Fibroblast of lung (primary cell): Measurements from ENCODE around the gene GH1. TPM values are rescaled to one million over a fixed set of nuclear protein-coding genes. Genes with fewer than 3 reads are reported as not detected.
"Not testable (repeated sequence)": the region's sequence is repeated elsewhere in the genome, so short reads cannot be mapped to it uniquely, and the experiment has no call there.

Source experiments
- DNase-seq, 2 donors: peaks; one replicate each; pipeline versions ENCODE4 v3.0.0 to v3.0.0-alpha.2; 2010; ENCODE audit warnings: low read depth in 2 of 2
- H2AFZ ChIP-seq: 2 replicates; pipeline ENCODE4 v1.5.1; 2012; ENCODE audit warnings: low read length, control low read depth, inconsistent platforms
- H3K27ac ChIP-seq: 2 replicates; pipeline ENCODE4 v1.5.1; 2011; ENCODE audit warnings: low read length, control low read depth; ENCODE audit not compliant: insufficient read depth
- H3K27me3 ChIP-seq: 2 replicates; pipeline ENCODE4 v1.5.1; 2011; ENCODE audit warnings: mild to moderate bottlenecking, low read length; ENCODE audit not compliant: control insufficient read depth, insufficient read depth
- H3K36me3 ChIP-seq: 2 replicates; pipeline ENCODE4 v1.5.1; 2011; ENCODE audit warnings: low read length; ENCODE audit not compliant: control insufficient read depth, insufficient read depth
- H3K4me1 ChIP-seq: 2 replicates; pipeline ENCODE4 v1.5.1; 2011; ENCODE audit warnings: low read length; ENCODE audit not compliant: control insufficient read depth, insufficient read depth; ENCODE audit errors: extremely low read depth
- H3K4me2 ChIP-seq: 2 replicates; pipeline ENCODE4 v1.5.1; 2011; ENCODE audit warnings: low read length, control low read depth; ENCODE audit not compliant: insufficient read depth; ENCODE audit errors: extremely low read depth
- H3K4me3 ChIP-seq, 4 experiments: fragments of 200-600 bp in 1 of 4; sonication (generic) in 1 of 4; replicated peaks in 1 of 4; 2 replicates each; pipeline ENCODE4 v1.5.1; 2011 to 2016; ENCODE audit warnings: low read length in 4 of 4, low read depth in 3 of 4, mild to moderate bottlenecking in 3 of 4, control low read depth in 2 of 4, inconsistent platforms in 1 of 4, mixed read lengths in 1 of 4; ENCODE audit not compliant: insufficient read depth in 1 of 4; ENCODE audit errors: control extremely low read depth in 1 of 4
- H3K79me2 ChIP-seq: 2 replicates; pipeline ENCODE4 v1.5.1; 2012; ENCODE audit warnings: mild to moderate bottlenecking, low read length, inconsistent platforms; ENCODE audit not compliant: control insufficient read depth, insufficient read depth
- H3K9ac ChIP-seq: 2 replicates; pipeline ENCODE4 v1.5.1; 2011; ENCODE audit warnings: mild to moderate bottlenecking, low read length, control low read depth; ENCODE audit not compliant: insufficient read depth
- H3K9me3 ChIP-seq: 2 replicates; pipeline ENCODE4 v1.5.1; 2012; ENCODE audit warnings: low read depth, low read length; ENCODE audit not compliant: control insufficient read depth, insufficient read depth
- H4K20me1 ChIP-seq: 2 replicates; pipeline ENCODE4 v1.5.1; 2011; ENCODE audit warnings: low read length; ENCODE audit not compliant: control insufficient read depth, insufficient read depth; ENCODE audit errors: extremely low read depth
- polyA plus RNA-seq, 2 donors: library from polyadenylated mRNA; depleted of rRNA in 1 of 2; stranded (reverse) in 1 of 2; unstranded in 1 of 2; fragments of >200 nt; gene quantifications; 2 replicates each; pipeline ENCODE4 v1.2.1, GENCODE V29; 2011 to 2012; ENCODE audit warnings: missing spikeins in 1 of 2
- total RNA-seq: library from RNA; depleted of rRNA; stranded (reverse); fragments of >200 nt; gene quantifications from 2 replicates; pipeline ENCODE4 v1.2.1, GENCODE V29; 2014

Gene GH1
- total and polyA plus RNA-seq, 2 donors (not counting 1 experiment from before 2014, with no cell fraction given) = not detected

DNA sequence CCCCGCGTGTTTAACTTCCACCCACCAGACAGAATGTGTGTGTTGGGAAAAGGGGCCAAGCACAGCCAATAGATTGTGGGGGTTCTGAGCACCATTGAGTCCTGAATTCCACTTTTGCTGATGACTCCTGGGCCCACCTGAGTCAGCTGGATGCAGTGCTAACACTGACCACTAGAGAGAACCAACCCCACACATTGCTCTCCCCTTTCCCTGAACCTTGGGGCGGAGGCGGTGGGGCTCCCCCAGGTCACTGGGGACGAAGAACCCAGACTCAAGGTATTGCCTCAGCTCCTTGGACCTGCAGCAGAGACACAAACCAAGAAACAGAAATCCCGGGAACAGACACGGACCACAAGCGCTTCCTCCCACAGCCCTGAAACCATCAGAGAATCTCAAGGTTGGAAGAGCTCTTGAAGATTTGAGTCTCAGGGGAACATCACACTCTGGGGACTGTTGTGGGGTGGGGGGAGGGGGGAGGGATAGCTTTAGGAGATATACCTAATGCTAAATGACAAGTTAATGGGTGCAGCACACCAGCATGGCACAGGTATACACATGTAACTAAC lies 44.5 kb downstream of the GH1 start:
- H3K27ac ChIP-seq, H3K9me3 ChIP-seq, H3K79me2 ChIP-seq, H3K4me3 ChIP-seq, H3K36me3 ChIP-seq, H3K27me3 ChIP-seq, H3K9ac ChIP-seq, H3K4me2 ChIP-seq, H4K20me1 ChIP-seq, H2AFZ ChIP-seq, DNase-seq, H3K4me1 ChIP-seq: not testable (repeated sequence)

DNA sequence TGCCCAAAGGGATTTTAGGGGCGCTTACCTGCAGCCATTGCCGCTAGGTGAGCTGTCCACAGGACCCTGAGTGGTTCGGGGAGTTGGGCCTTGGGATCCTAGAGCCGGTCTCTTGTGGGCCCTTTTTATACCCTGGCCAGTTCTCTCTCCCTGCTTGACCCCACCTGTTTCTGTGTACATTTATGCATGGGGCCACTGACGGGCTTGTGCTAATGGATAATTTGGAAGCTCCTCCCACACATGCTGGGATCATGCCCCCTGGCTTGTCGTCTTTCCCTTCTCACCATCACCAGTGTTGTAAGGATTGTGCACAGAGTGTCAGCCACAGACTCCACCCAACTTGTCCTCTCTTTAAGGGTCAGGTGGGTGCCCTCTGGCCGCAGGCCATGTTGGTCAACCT lies 45.1 kb downstream of the GH1 start, which contains the start of gene CSH2:
Gene CSH2 (minus strand): TSS at position 101 of the 400 bp plus-strand sequence. CDS start 63 bp downstream, at position 38.
- H3K4me3 ChIP-seq, H3K79me2 ChIP-seq, H3K9ac ChIP-seq, H3K27ac ChIP-seq, H3K4me2 ChIP-seq, H3K9me3 ChIP-seq, H3K27me3 ChIP-seq, DNase-seq, H3K36me3 ChIP-seq, H4K20me1 ChIP-seq, H2AFZ ChIP-seq, H3K4me1 ChIP-seq: not testable (repeated sequence)

DNA sequence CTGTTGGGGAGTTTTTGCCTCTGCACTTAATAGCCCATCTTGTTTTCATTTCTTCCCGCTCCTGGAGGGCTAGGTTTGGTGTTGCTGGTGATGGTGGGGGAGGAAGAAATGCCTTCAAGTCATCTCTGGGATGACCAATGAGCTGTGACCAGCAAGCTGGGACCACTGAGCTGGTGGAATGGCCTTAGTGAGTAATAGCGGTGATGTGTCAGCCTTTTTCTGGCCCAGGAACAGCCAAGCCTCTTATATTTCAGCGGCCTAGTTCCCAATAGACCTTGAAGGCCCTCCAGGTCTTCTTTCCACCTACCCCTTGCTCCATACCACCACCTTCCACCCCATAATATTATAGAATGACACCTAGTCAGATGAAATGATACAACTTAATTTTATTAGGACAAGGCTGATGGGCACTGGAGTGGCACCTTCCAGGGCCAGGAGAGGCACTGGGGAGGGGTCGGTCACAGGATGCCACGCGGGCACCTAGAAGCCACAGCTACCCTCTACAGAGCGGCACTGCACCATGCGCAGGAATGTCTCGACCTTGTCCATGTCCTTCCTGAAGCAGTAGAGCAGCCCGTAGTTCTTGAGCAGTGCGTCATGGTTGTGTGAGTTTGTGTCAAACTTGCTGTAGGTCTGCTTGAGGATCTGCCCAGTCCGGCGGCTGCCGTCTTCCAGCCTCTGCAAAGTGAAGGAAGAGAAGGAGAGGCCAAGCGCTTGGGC lies 46.8 kb downstream of the GH1 start:
- not testable (repeated sequence) for H3K79me2 ChIP-seq, H3K9ac ChIP-seq, H3K9me3 ChIP-seq, H3K27me3 ChIP-seq, H3K4me2 ChIP-seq, H4K20me1 ChIP-seq, H3K4me3 ChIP-seq, H3K36me3 ChIP-seq, H3K4me1 ChIP-seq, H3K27ac ChIP-seq, H2AFZ ChIP-seq
- DNase-seq = peak in 1 of 2 donors; percentile 4

DNA sequence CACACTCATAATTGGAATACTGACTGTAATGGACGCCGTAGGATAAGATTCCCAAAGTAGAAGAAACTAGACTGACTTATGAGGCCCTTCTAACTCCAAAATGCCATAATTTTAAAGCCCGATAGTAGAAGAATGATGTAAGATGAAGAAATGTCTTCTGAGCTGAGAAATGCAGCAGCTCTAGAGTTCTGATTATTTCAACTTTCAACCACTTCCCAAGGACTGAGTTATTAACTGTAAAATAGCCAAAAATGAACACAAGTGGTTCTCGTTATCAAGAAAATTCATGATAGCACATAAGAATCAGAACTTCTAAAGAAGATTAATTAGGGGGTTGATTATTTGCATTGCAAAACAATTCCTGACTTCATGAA lies 48.4 kb downstream of the GH1 start:
- not testable (repeated sequence) for H3K36me3 ChIP-seq, H3K9ac ChIP-seq, H3K4me3 ChIP-seq, H3K9me3 ChIP-seq, H2AFZ ChIP-seq, H3K27me3 ChIP-seq, H3K4me1 ChIP-seq, H3K27ac ChIP-seq, H3K4me2 ChIP-seq, H3K79me2 ChIP-seq, H4K20me1 ChIP-seq
- DNase-seq = peak in 1 of 2 donors; percentile 40
